Spleen (tissue), 11 donors: Measurements from ENCODE around the gene KIR2DL3. TPM values are rescaled to one million over a fixed set of nuclear protein-coding genes. Genes with fewer than 3 reads are reported as not detected.
A peak's percentile ranks its signal among the peaks of the same experiment; 100 is the strongest.

ENCODE experiments used
- DNase-seq: peaks from one replicate; pipeline ENCODE4 v3.0.0-alpha.2; 2020
- H3K27ac ChIP-seq, 8 donors: fragments of 200-600 bp; sonication (generic) in 7 of 8; 1 replicate in 4 of 8; 2 replicates in 4 of 8; pipeline versions ENCODE4 v1.5.0 to v1.8.0; 2016 to 2021; ENCODE audit warnings: inconsistent platforms in 4 of 8, mild to moderate bottlenecking in 4 of 8, moderate library complexity in 1 of 8
- H3K27me3 ChIP-seq, 7 donors: fragments of 200-600 bp; sonication (generic) in 6 of 7; replicated peaks in 1 of 7; 1 replicate in 4 of 7; 2 replicates in 3 of 7; pipeline versions ENCODE4 v1.5.0 to v1.8.0; 2016 to 2021; ENCODE audit warnings: inconsistent platforms in 3 of 7, mild to moderate bottlenecking in 1 of 7
- H3K36me3 ChIP-seq, 6 donors: fragments of 200-600 bp; sonication (generic) in 5 of 6; 1 replicate in 4 of 6; 2 replicates in 2 of 6; pipeline versions ENCODE4 v1.5.0 to v1.8.0; 2016 to 2021; ENCODE audit warnings: inconsistent platforms in 2 of 6
- H3K4me1 ChIP-seq, 6 donors: fragments of 200-600 bp; sonication (generic) in 5 of 6; 1 replicate in 3 of 6; 2 replicates in 3 of 6; pipeline versions ENCODE4 v1.5.0 to v1.8.0; 2016 to 2021; ENCODE audit warnings: inconsistent platforms in 3 of 6
- H3K4me3 ChIP-seq, 8 donors: fragments of 200-600 bp; sonication (generic) in 7 of 8; 1 replicate in 4 of 8; 2 replicates in 4 of 8; pipeline versions ENCODE4 v1.5.0 to v1.8.0; 2016 to 2021; ENCODE audit warnings: inconsistent platforms in 4 of 8, mild to moderate bottlenecking in 4 of 8, moderate library complexity in 2 of 8
- H3K9me3 ChIP-seq, 8 donors: fragments of 200-600 bp; sonication (generic) in 7 of 8; 1 replicate in 4 of 8; 2 replicates in 4 of 8; pipeline versions ENCODE4 v1.5.0 to v1.8.0; 2016 to 2021; ENCODE audit warnings: inconsistent platforms in 4 of 8
- CTCF ChIP-seq, 11 experiments: fragments of 200-600 bp in 7 of 11; fragments of 450-650 bp in 4 of 11; sonication (generic) in 4 of 11; IDR thresholded peaks in 8 of 11; conservative IDR thresholded peaks in 3 of 11; 1 replicate in 7 of 11; 2 replicates in 4 of 11; pipeline versions ENCODE4 v1.4.0 to v1.8.0; 2016 to 2021; ENCODE audit warnings: antibody characterized with exemption in 11 of 11, inconsistent platforms in 4 of 11, mild to moderate bottlenecking in 1 of 11
- POLR2A ChIP-seq, 3 donors: fragments of 450-650 bp; IDR thresholded peaks; one replicate each; pipeline ENCODE4 v1.5.1; 2017; ENCODE audit warnings: antibody characterized with exemption in 3 of 3, mild to moderate bottlenecking in 1 of 3
- POLR2AphosphoS5 ChIP-seq, 3 donors: sonication (generic); formaldehyde crosslinking; IDR thresholded peaks; one replicate each; pipeline ENCODE4 v1.5.1; 2017; ENCODE audit warnings: antibody characterized with exemption in 3 of 3
- WGBS, 5 donors: extraction: QIAGEN DNeasy Blood & Tissue Kit in 3 of 5; methylation state at CpG; one replicate each; pipeline versions ENCODE4 v1.1.5 to v1.1.7; 2013 to 2018; 5-methylcytosine and 5-hydroxymethylcytosine counted together
- intact Hi-C: fragments of 100-400 bp; cut with DNase I; formaldehyde crosslinking; loops from one replicate; pipeline ENCODE4 v1.15.0; 2023; ENCODE audit warnings: low total_unique reads
- polyA plus RNA-seq, 3 donors: library from polyadenylated mRNA; stranded (reverse); fragments of 200-250 nt; gene quantifications; one replicate each; pipeline ENCODE4 v1.2.1, GENCODE V29; 2013
- small RNA-seq, 4 donors: library from RNA; depleted of rRNA; stranded (forward); fragments of <200 nt; gene quantifications; one replicate each; pipeline ENCODE3, GENCODE V24; 2016
- total RNA-seq, 7 donors: library from RNA; depleted of rRNA in 3 of 7; stranded (reverse); fragments of >200 nt in 3 of 7; fragmentation: NEBNext Ultra II Directional in 4 of 7; extraction: Animal tissue kit (Norgen Biotek cat#: 25700) in 4 of 7; gene quantifications; one replicate each; pipeline versions ENCODE4 v1.1.0 to v1.2.1, GENCODE V29; 2016 to 2021
- donor health status: healthy with polysubstance abuse.
- donor health status: DM: no; HTN: no; CAD: no; lungs with moderate emphysema.
- donor health status: DM: no; HTN: no; CAD: no.
- donor health status: Bipolar disorder and iron deficiency.
- donor health status: healthy.
- donor health status: DM: no; HTN: no; CAD: no.
- donor health status: DM: yes; HTN: yes; CAD: no.

The KIR2DL3 gene
- total and polyA plus RNA-seq, 10 donors = 0.07 to 3.5 (median 1.1) TPM; not detected in 1

- no peak overlapping the region for H3K27ac ChIP-seq
- H3K9me3 ChIP-seq = no peaks in the 10 kb centered on the region
- no peak for DNase-seq
- 67 to 87% (median 80%) methylated on average over 5 of the region's 5 CpGs for WGBS, 5 donors
- intact Hi-C loops = no loop called here
- no peaks in the 10 kb centered on the region for H3K36me3 ChIP-seq
- H3K4me3 ChIP-seq = no peak overlapping the region
- no peak for TF ChIP-seq POLR2A (IDR thresholded peaks at IDR 0.05)
- no peak for TF ChIP-seq POLR2AphosphoS5 (IDR thresholded peaks at IDR 0.05)
- no peak for TF ChIP-seq CTCF (IDR thresholded peaks at IDR 0.05 in 8 of 11, conservative IDR thresholded peaks at IDR 0.05 in 3 of 11)
- peaks cover 0 to 20% (median 6%) of the 10 kb centered on the region in 6 donors for H3K4me1 ChIP-seq
- peaks cover 0 to 7% (median 0%) of the 10 kb centered on the region in 7 donors for H3K27me3 ChIP-seq
These were observed 52.4 kb downstream of the KIR2DL3 start for GRCh38 chr19:54790711-54791110.

GRCh38 chr19:54791476-54791875, 53.2 kb downstream of the KIR2DL3 start:
- no peak for DNase-seq
- H3K9me3 ChIP-seq = no peaks in the 10 kb centered on the region
- H3K27me3 ChIP-seq = peaks cover 0 to 1% (median 0%) of the 10 kb centered on the region in 7 donors
- H3K4me1 ChIP-seq = peaks cover 0 to 22% (median 9%) of the 10 kb centered on the region in 6 donors
- 75 to 91% (median 79%) methylated on average over 6 of the region's 6 CpGs for WGBS, 5 donors
- TF ChIP-seq POLR2AphosphoS5 (IDR thresholded peaks at IDR 0.05) = no peak
- no peak for TF ChIP-seq POLR2A (IDR thresholded peaks at IDR 0.05)
- no peak for TF ChIP-seq CTCF (IDR thresholded peaks at IDR 0.05 in 8 of 11, conservative IDR thresholded peaks at IDR 0.05 in 3 of 11)
- H3K27ac ChIP-seq = no peak overlapping the region
- H3K4me3 ChIP-seq = no peak overlapping the region
- intact Hi-C loops = no loop called here
- H3K36me3 ChIP-seq = no peaks in the 10 kb centered on the region

GRCh38 chr19:54792814-54793213, 54.5 kb downstream of the KIR2DL3 start:
- Histone ChIP-seq H3K27me3 (no peaks in the 10 kb centered on the region), H3K27ac (peak overlapping the region in 7 of 8 donors; percentile 3 to 84 (median 76)), H3K9me3 (no peaks in the 10 kb centered on the region), H3K4me3 (peak overlapping the region in 7 of 8 donors; percentile 4 to 55 (median 24)), H3K36me3 (no peaks in the 10 kb centered on the region), H3K4me1 (peaks cover 0 to 22% (median 9%) of the 10 kb centered on the region in 6 donors)
- TF ChIP-seq POLR2AphosphoS5 (IDR thresholded peaks at IDR 0.05) (no peak), CTCF (IDR thresholded peaks at IDR 0.05 in 8 of 11, conservative IDR thresholded peaks at IDR 0.05 in 3 of 11) (no peak), POLR2A (IDR thresholded peaks at IDR 0.05) (peak in 1 of 3 donors; percentile 29)
- 6 to 18% (median 9%) methylated on average over 8 of the region's 8 CpGs for WGBS, 5 donors
- DNase-seq = no peak
- intact Hi-C loops = no loop called here

GRCh38 chr19:54795758-54796157, 57.4 kb downstream of the KIR2DL3 start:
- Histone ChIP-seq H3K4me1 (peaks cover 0 to 22% (median 7%) of the 10 kb centered on the region in 6 donors), H3K36me3 (no peaks in the 10 kb centered on the region), H3K4me3 (no peak overlapping the region), H3K9me3 (no peaks in the 10 kb centered on the region), H3K27ac (peak overlapping the region in 2 of 8 donors; percentile 41 to 66), H3K27me3 (no peaks in the 10 kb centered on the region)
- 11 to 22% (median 13%) methylated on average over 1 of the region's 1 CpG for WGBS, 5 donors
- intact Hi-C loops = no loop called here
- TF ChIP-seq POLR2A (IDR thresholded peaks at IDR 0.05) (no peak), POLR2AphosphoS5 (IDR thresholded peaks at IDR 0.05) (peak in 1 of 3 donors; percentile 47)
- DNase-seq = no peak

Small RNAs within 50 kb of the gene (small RNA-seq; reads per million reads assigned to genes)
- gene AC245128.2 (0 reads per million in 4 donors), gene KIR3DP1 (0 reads per million in 4 donors)

Other genes starting within 250 kb of the KIR2DL3 start
- 1 to 10 TPM in 3 of 7 donors, under 1 TPM in 1, not detected in 3; 0.97 to 4.9 (median 3.3) TPM for gene LAIR2, start 235.7 kb upstream of the KIR2DL3 start, total RNA-seq
- 1 to 10 TPM in 1 of 3 donors, under 1 TPM in 1, not detected in 1; 0.28 to 3.5 TPM for gene LAIR2, start 235.7 kb upstream of the KIR2DL3 start, polyA plus RNA-seq
- gene LILRA2, start 164.7 kb upstream of the KIR2DL3 start, total RNA-seq = 10 to 100 TPM; 39.2 to 77.8 (median 54.0) TPM
- gene LILRA2, start 164.7 kb upstream of the KIR2DL3 start, polyA plus RNA-seq = 10 to 100 TPM in 2 of 3 donors, 1 to 10 TPM in 1; 7.2 to 28.2 (median 12.6) TPM
- gene LILRA1, start 144.9 kb upstream of the KIR2DL3 start, total RNA-seq = 10 to 100 TPM; 34.4 to 65.0 (median 37.2) TPM
- gene LILRA1, start 144.9 kb upstream of the KIR2DL3 start, polyA plus RNA-seq = 10 to 100 TPM in 1 of 3 donors, 1 to 10 TPM in 2; 3.4 to 17.2 (median 8.0) TPM
- gene LILRB1, start 108.0 kb upstream of the KIR2DL3 start, total RNA-seq = 100 to 1,000 TPM in 6 of 7 donors, 10 to 100 TPM in 1; 66.2 to 249 (median 166) TPM
- gene LILRB1, start 108.0 kb upstream of the KIR2DL3 start, polyA plus RNA-seq = 10 to 100 TPM; 23.5 to 56.4 (median 43.0) TPM
- 10 to 100 TPM; 16.4 to 40.3 (median 33.4) TPM for gene LILRB4, start 75.5 kb upstream of the KIR2DL3 start, total RNA-seq
- gene LILRB4, start 75.5 kb upstream of the KIR2DL3 start, polyA plus RNA-seq = 10 to 100 TPM; 11.2 to 16.6 (median 12.0) TPM
- gene KIR3DL3, start 14.1 kb upstream of the KIR2DL3 start, total RNA-seq = not detected
- gene KIR3DL3, start 14.1 kb upstream of the KIR2DL3 start, polyA plus RNA-seq = not detected
- 1 to 10 TPM in 3 of 7 donors, under 1 TPM in 3, not detected in 1; 0.51 to 6.6 (median 1.0) TPM for gene KIR2DL1, start 31.3 kb downstream of the KIR2DL3 start, total RNA-seq
- gene KIR2DL1, start 31.3 kb downstream of the KIR2DL3 start, polyA plus RNA-seq = under 1 TPM; 0.13 to 0.29 (median 0.20) TPM
- 1 to 10 TPM; 1.5 to 6.6 (median 3.7) TPM for gene KIR2DL4, start 65.1 kb downstream of the KIR2DL3 start, total RNA-seq
- gene KIR2DL4, start 65.1 kb downstream of the KIR2DL3 start, polyA plus RNA-seq = 1 to 10 TPM in 1 of 3 donors, under 1 TPM in 2; 0.63 to 1.6 (median 0.65) TPM
- 1 to 10 TPM in 1 of 7 donors, under 1 TPM in 5, not detected in 1; 0.69 to 6.3 (median 0.90) TPM for gene KIR3DL1, start 78.0 kb downstream of the KIR2DL3 start, total RNA-seq
- gene KIR3DL1, start 78.0 kb downstream of the KIR2DL3 start, polyA plus RNA-seq = under 1 TPM; 0.07 to 0.13 (median 0.12) TPM
- 1 to 10 TPM in 5 of 7 donors, under 1 TPM in 2; 0.66 to 2.2 (median 1.0) TPM for gene KIR2DS4, start 94.2 kb downstream of the KIR2DL3 start, total RNA-seq
- under 1 TPM in 2 of 3 donors, not detected in 1; 0.39 to 0.48 TPM for gene KIR2DS4, start 94.2 kb downstream of the KIR2DL3 start, polyA plus RNA-seq
- gene KIR3DL2, start 111.9 kb downstream of the KIR2DL3 start, total RNA-seq = 1 to 10 TPM in 5 of 7 donors, under 1 TPM in 2; 0.39 to 2.7 (median 1.0) TPM
- under 1 TPM; 0.13 to 0.59 (median 0.19) TPM for gene KIR3DL2, start 111.9 kb downstream of the KIR2DL3 start, polyA plus RNA-seq
- 10 to 100 TPM; 17.4 to 86.3 (median 32.8) TPM for gene FCAR, start 135.7 kb downstream of the KIR2DL3 start, total RNA-seq
- gene FCAR, start 135.7 kb downstream of the KIR2DL3 start, polyA plus RNA-seq = 1 to 10 TPM in 2 of 3 donors, under 1 TPM in 1; 0.59 to 3.7 (median 1.1) TPM
- gene NCR1, start 167.6 kb downstream of the KIR2DL3 start, total RNA-seq = 10 to 100 TPM in 5 of 7 donors, 1 to 10 TPM in 2; 8.2 to 16.7 (median 11.8) TPM
- 1 to 10 TPM in 1 of 3 donors, under 1 TPM in 2; 0.33 to 1.3 (median 0.50) TPM for gene NCR1, start 167.6 kb downstream of the KIR2DL3 start, polyA plus RNA-seq
- gene NLRP7, start 209.0 kb downstream of the KIR2DL3 start, total RNA-seq = 1 to 10 TPM in 1 of 7 donors, under 1 TPM in 6; 0.09 to 1.3 (median 0.36) TPM
- under 1 TPM; 0.09 to 0.11 (median 0.10) TPM for gene NLRP7, start 209.0 kb downstream of the KIR2DL3 start, polyA plus RNA-seq
- 10 to 100 TPM in 2 of 7 donors, 1 to 10 TPM in 5; 5.1 to 21.2 (median 7.6) TPM for gene NLRP2, start 227.9 kb downstream of the KIR2DL3 start, total RNA-seq
- gene NLRP2, start 227.9 kb downstream of the KIR2DL3 start, polyA plus RNA-seq = 10 to 100 TPM in 1 of 3 donors, 1 to 10 TPM in 2; 2.0 to 16.1 (median 3.8) TPM